Stimulated activated CD4-positive, alpha-beta T cell treated with anti-CD3 and anti-CD28 coated beads, Interleukin-12 subunit alpha, Interleukin-12 subunit beta, amount 100 ng/mL, for 48 hours (primary cell): ENCODE measurements around the gene ABCD2.
"Not testable (repeated sequence)": the region's sequence is repeated elsewhere in the genome, so short reads cannot be mapped to it uniquely, and the experiment has no call there.

Experiments used
- DNase-seq, 3 donors: peaks; one replicate each; pipeline ENCODE4 v3.0.0-alpha.2; 2020; ENCODE audit warnings: low read depth in 2 of 3, low spot score in 1 of 3

ABCD2 gene

GRCh38 chr12:39613525-39613924 lies 6.1 kb downstream of the ABCD2 start:
- no peak for DNase-seq

- no peak for DNase-seq
Observed at GRCh38 chr12:39612250-39612649, 7.4 kb downstream of the ABCD2 start.

GRCh38 chr12:39611818-39612217 lies 7.8 kb downstream of the ABCD2 start:
- no peak for DNase-seq

GRCh38 chr12:39610436-39611025 lies 9.1 kb downstream of the ABCD2 start:
- DNase-seq: no peak

GRCh38 chr12:39606712-39607423 lies 12.7 kb downstream of the ABCD2 start:
- DNase-seq: no peak

GRCh38 chr12:39605996-39606395 lies 13.6 kb downstream of the ABCD2 start:
- no peak for DNase-seq

- no peak for DNase-seq
Observed at GRCh38 chr12:39605501-39605900, 14.1 kb downstream of the ABCD2 start.

GRCh38 chr12:39603065-39603464 lies 16.5 kb downstream of the ABCD2 start:
- DNase-seq: no peak

- not testable (repeated sequence) for DNase-seq
Observed at GRCh38 chr12:39601951-39602350, 17.7 kb downstream of the ABCD2 start.

- no peak for DNase-seq
Observed at GRCh38 chr12:39595928-39596327, 23.7 kb downstream of the ABCD2 start.

GRCh38 chr12:39592295-39592694 lies 27.3 kb downstream of the ABCD2 start:
- no peak for DNase-seq

- DNase-seq: no peak
Observed at GRCh38 chr12:39588348-39588747, 31.3 kb downstream of the ABCD2 start.

GRCh38 chr12:39587225-39587624 lies 32.4 kb downstream of the ABCD2 start:
- DNase-seq: no peak

- DNase-seq: no peak
Observed at GRCh38 chr12:39586816-39587215, 32.8 kb downstream of the ABCD2 start.

GRCh38 chr12:39581592-39581991 lies 38.0 kb downstream of the ABCD2 start:
- no peak for DNase-seq

- DNase-seq: no peak
Observed at GRCh38 chr12:39575498-39575875, 44.1 kb downstream of the ABCD2 start.

- DNase-seq: no peak
Observed at GRCh38 chr12:39574785-39575497, 44.7 kb downstream of the ABCD2 start.

GRCh38 chr12:39574378-39574777 lies 45.2 kb downstream of the ABCD2 start:
- DNase-seq: no peak

- DNase-seq: no peak
Observed at GRCh38 chr12:39573971-39574370, 45.6 kb downstream of the ABCD2 start.

- no peak for DNase-seq
Observed at GRCh38 chr12:39572551-39572950, 47.1 kb downstream of the ABCD2 start.

GRCh38 chr12:39571351-39571750 lies 48.3 kb downstream of the ABCD2 start:
- no peak for DNase-seq

GRCh38 chr12:39553476-39553875 lies 66.1 kb downstream of the ABCD2 start:
- no peak for DNase-seq
